Ovary (tissue), 10 donors: Measurements from ENCODE around the gene MTM1. TPM values are rescaled to one million over a fixed set of nuclear protein-coding genes. Genes with fewer than 3 reads are reported as not detected.

ENCODE experiments used
- DNase-seq, 5 donors: peaks; one replicate each; pipeline ENCODE4 v3.0.0-alpha.2; 2019 to 2020
- H3K27ac ChIP-seq, 2 donors: fragments of 200-600 bp; one replicate each; pipeline versions ENCODE4 v1.5.1 to v1.8.0; 2019 to 2022
- H3K27me3 ChIP-seq: fragments of 200-600 bp; one replicate; pipeline ENCODE4 v1.8.0; 2022
- H3K36me3 ChIP-seq: fragments of 200-600 bp; sonication (generic); one replicate; pipeline ENCODE4 v1.5.1; 2019
- H3K4me1 ChIP-seq: one replicate; pipeline ENCODE4 v1.8.1; 2013; ENCODE audit warnings: mild to moderate bottlenecking, moderate library complexity; ENCODE audit not compliant: insufficient read depth
- H3K4me3 ChIP-seq: fragments of 200-600 bp; sonication (generic); one replicate; pipeline ENCODE4 v1.5.1; 2017
- H3K9me3 ChIP-seq, 2 donors: fragments of 200-600 bp in 1 of 2; sonication (generic) in 1 of 2; one replicate each; pipeline versions ENCODE4 v1.5.1 to v1.8.1; 2013 to 2019; ENCODE audit warnings: mild to moderate bottlenecking in 1 of 2, moderate library complexity in 1 of 2
- EP300 ChIP-seq: sonication (generic); formaldehyde crosslinking; IDR thresholded peaks from one replicate; pipeline ENCODE4 v1.6.1; 2017; ENCODE audit warnings: antibody characterized with exemption
- POLR2A ChIP-seq: fragments of 450-650 bp; IDR thresholded peaks from one replicate; pipeline ENCODE4 v1.6.1; 2017; ENCODE audit warnings: antibody characterized with exemption, mild to moderate bottlenecking, moderate library complexity
- WGBS, 3 donors: extraction: QIAGEN DNeasy Blood & Tissue Kit in 1 of 3; methylation state at CpG; one replicate each; pipeline versions ENCODE4 v1.1.5 to v1.1.7; 2013 to 2017; 5-methylcytosine and 5-hydroxymethylcytosine counted together
- intact Hi-C, 4 donors: fragments of 100-400 bp; cut with DNase I; formaldehyde crosslinking; loops; one replicate each; pipeline versions ENCODE4 v1.11.0 to v1.15.1; 2022 to 2023
- long read RNA-seq, 3 donors: library from polyadenylated mRNA in 2 of 3; unstranded in 2 of 3; transcript quantifications; one replicate each; pipeline ENCODE4 v2.0.0 and lab custom pipeline, GENCODE V29; 2021 to 2026
- polyA plus RNA-seq, 2 donors: library from polyadenylated mRNA; stranded (reverse); fragments of 200-250 nt in 1 of 2; fragments of 350-450 nt in 1 of 2; fragmentation: Illumina TruSeq in 1 of 2; extraction: RNeasy Lipid Tissue Mini Kit (QIAGEN cat#74804) in 1 of 2; gene quantifications; one replicate each; pipeline ENCODE4 v1.2.3, GENCODE V29; 2013 to 2014
- total RNA-seq, 7 donors: library from RNA; depleted of rRNA in 2 of 7; stranded (reverse); fragments of >200 nt in 2 of 7; fragmentation: NEBNext Ultra II Directional in 3 of 7; extraction: Animal tissue kit (Norgen Biotek cat#: 25700) in 3 of 7; gene quantifications; one replicate each; pipeline versions ENCODE4 v1.1.0 to v1.2.4, GENCODE V29; 2016 to 2023
- TF ChIP-seq, protein P1 (sequence below), 3 donors: fragments of 450-650 bp in 2 of 3; fragments of 200-600 bp in 1 of 3; IDR thresholded peaks; one replicate each; pipeline versions ENCODE4 v1.5.1 to v1.8.0; 2016 to 2022; ENCODE audit warnings: antibody characterized with exemption in 3 of 3, mild to moderate bottlenecking in 1 of 3
- donor health status: DM: no; HTN: no; CAD: no; lungs with moderate emphysema.
- donor health status: DM: no; HTN: no; CAD: no.
- donor health status: Bipolar disorder and iron deficiency.
- donor health status: DM: yes; HTN: yes; CAD: no.
- donor health status: DM: no; HTN: no; CAD: no.
- donor health status: DM: yes; HTN: yes; CAD: no.

MTM1 gene
- total RNA-seq = 10 to 100 TPM; 13.4 to 28.3 (median 25.3) TPM
- 10 to 100 TPM in 1 of 2 donors, 1 to 10 TPM in 1; 8.8 to 13.5 TPM for polyA plus RNA-seq
- long read RNA-seq, donor 1, partial matches to known transcripts = 2 of 13 reads
- long read RNA-seq, donor 1, other reads (novel, unspliced or antisense) = 5 of 13 reads
- long read RNA-seq, donor 2, partial matches to known transcripts = 0 of 3 reads
- long read RNA-seq, donor 2, other reads (novel, unspliced or antisense) = 0 of 3 reads
- long read RNA-seq, donor 3, transcript MTM1-203 (15 exons, 3,593 nt) = major isoform, 29 of 39 reads
- long read RNA-seq, donor 3, partial matches to known transcripts = 1 of 39 reads
- long read RNA-seq, donor 3, other reads (novel, unspliced or antisense) = 9 of 39 reads

DNA sequence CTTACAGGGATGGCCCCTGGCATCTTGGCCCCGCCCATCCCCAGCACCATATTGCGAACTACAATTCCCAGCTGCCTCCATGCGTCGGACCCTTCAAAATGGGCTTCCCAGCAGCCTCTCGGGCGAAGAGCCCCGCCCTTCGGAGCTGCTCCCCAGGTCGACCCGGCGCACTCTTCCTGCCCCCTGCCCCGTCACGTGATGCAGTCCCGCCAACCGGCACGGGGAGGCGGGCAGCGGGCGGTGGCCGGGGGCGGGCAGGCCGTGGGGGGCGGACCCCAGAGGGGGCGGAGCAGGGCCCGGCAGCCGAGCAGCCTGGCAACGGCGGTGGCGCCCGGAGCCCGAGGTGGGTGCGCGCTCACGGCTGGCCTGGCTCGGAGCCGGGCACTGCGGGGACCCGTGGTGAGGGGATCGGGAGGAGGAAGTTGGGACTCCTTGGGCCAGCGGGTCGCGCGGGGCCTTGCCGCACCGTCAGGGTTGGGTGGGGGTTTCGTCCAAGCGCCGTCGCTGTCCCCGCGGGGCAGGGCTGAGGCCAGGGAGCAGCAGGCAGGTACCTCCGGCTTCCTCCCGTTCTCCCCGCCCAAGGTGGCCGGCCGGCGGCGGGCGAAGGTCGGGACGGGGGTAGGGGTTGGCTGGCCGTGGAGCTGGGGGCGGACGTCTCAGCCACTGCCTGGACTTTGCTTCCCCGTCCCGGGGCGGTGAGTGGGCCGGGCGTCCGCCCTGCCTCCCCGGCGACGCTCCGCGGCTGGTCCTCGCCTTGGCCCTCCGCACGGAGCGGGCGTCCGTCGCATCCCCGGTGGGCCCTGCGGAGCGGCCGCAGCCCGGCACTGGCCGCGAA, at the start of gene MTM1:
TSS of gene MTM1 (plus strand) at position 302 of the 835 bp plus-strand sequence. CDS start 23,994 bp downstream, outside the sequence.
- Histone ChIP-seq H3K27ac (peak within 1 kb of the TSS in 1 of 2 donors; percentile 36), H3K4me3 (peak within 1 kb of the TSS; percentile 57), H3K4me1 (peaks cover 3% of the 10 kb centered on the region), H3K27me3 (no peaks in the 10 kb centered on the region), H3K36me3 (no peaks in the 10 kb centered on the region), H3K9me3 (no peaks in the 10 kb centered on the region)
- peak; percentile 93 to 94 (median 93) for DNase-seq
- WGBS, 3 donors = 29 to 42% (median 31%) methylated on average over 51 to 89 of the region's 89 CpGs
- TF ChIP-seq, protein P1, sequence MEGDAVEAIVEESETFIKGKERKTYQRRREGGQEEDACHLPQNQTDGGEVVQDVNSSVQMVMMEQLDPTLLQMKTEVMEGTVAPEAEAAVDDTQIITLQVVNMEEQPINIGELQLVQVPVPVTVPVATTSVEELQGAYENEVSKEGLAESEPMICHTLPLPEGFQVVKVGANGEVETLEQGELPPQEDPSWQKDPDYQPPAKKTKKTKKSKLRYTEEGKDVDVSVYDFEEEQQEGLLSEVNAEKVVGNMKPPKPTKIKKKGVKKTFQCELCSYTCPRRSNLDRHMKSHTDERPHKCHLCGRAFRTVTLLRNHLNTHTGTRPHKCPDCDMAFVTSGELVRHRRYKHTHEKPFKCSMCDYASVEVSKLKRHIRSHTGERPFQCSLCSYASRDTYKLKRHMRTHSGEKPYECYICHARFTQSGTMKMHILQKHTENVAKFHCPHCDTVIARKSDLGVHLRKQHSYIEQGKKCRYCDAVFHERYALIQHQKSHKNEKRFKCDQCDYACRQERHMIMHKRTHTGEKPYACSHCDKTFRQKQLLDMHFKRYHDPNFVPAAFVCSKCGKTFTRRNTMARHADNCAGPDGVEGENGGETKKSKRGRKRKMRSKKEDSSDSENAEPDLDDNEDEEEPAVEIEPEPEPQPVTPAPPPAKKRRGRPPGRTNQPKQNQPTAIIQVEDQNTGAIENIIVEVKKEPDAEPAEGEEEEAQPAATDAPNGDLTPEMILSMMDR (IDR thresholded peaks at IDR 0.05) = no peak
- TF ChIP-seq POLR2A = peak; percentile 61
- intact Hi-C loops = loop anchor here in 1 of 4 donors (10.0 kb wide), 1 partner anchor 64 kb away; no protein-coding TSS in a partner anchor

DNA sequence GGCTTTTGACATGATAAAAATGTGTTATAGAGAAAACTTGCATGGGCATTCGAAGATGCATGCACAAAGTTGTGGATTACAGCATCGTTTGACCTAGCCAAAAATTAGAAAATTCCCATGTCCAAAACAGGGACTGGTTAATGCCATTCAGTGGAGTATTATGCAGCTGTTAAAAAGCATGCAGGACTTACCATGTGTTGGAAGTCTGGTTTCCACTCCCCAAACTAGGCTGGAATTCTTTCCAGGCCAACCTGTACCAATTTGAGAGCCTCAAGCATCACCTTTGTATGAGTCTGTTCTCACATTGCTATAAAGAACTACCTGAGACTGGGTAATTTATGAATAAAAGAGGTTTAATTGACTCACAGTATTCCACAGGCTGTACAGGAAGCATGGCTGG, 45.9 kb upstream of the MTM1 start:
- DNase-seq = no peak
- WGBS, 3 donors = 70 to 82% (median 75%) methylated on average over 2 of the region's 2 CpGs
- no peaks in the 10 kb centered on the region for H3K9me3 ChIP-seq
- no peaks in the 10 kb centered on the region for H3K36me3 ChIP-seq
- no peak overlapping the region for H3K27ac ChIP-seq
- no peaks in the 10 kb centered on the region for H3K27me3 ChIP-seq
- H3K4me3 ChIP-seq = no peak overlapping the region
- TF ChIP-seq POLR2A (no peak), EP300 (no peak)
- TF ChIP-seq, protein P1 (IDR thresholded peaks at IDR 0.05) = no peak
- intact Hi-C loops = no loop called here
- H3K4me1 ChIP-seq = peaks cover 6% of the 10 kb centered on the region

DNA sequence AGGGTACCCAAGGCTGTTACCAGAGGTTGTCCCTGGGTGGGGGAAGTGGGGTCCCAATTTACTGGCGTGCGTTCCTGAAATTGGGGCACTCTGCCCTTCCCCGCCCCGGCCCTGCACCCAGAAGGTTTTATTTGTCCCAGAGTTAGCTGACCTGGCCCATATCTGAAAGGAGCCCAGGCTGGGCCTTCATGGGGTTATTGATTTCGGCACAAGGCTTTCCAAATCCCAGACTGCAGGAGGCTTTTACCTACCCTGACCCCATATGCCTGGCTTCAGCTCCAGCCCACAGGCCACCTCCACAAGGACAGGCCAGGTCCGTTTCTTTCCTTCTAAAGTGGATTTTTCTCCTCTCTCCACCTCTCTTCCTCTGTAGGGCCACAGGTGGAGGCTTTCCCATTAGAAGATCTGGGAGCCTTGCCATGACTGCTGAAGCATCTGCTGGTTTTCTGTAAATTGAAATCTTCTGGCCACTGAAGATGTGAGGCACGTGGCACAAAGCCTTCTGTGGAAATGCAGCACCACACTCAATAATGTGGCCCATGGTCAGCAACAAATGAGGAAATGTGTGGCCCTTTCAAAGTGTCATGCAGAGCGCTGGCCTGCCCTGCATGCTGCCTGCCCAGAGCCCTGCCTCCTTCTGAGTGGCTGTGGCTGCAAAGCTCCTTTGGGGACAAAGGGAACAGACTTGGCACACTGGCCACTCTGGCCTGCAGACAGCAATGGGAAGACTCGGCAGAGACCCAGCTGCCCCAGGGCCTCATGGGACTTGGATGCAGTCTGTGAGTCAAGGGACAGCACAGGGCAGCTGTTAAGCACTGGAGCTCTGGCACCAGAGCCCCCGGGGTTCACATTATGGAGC, 43.1 kb upstream of the MTM1 start:
- WGBS, 3 donors = 70 to 74% (median 71%) methylated on average over 10 of the region's 10 CpGs
- Histone ChIP-seq H3K27ac (no peak overlapping the region), H3K9me3 (no peaks in the 10 kb centered on the region), H3K27me3 (no peaks in the 10 kb centered on the region), H3K36me3 (no peaks in the 10 kb centered on the region), H3K4me3 (no peak overlapping the region), H3K4me1 (peaks cover 3% of the 10 kb centered on the region)
- no peak for DNase-seq
- intact Hi-C loops = no loop called here
- TF ChIP-seq POLR2A (no peak), EP300 (no peak)
- TF ChIP-seq, protein P1 (IDR thresholded peaks at IDR 0.05) = no peak

DNA sequence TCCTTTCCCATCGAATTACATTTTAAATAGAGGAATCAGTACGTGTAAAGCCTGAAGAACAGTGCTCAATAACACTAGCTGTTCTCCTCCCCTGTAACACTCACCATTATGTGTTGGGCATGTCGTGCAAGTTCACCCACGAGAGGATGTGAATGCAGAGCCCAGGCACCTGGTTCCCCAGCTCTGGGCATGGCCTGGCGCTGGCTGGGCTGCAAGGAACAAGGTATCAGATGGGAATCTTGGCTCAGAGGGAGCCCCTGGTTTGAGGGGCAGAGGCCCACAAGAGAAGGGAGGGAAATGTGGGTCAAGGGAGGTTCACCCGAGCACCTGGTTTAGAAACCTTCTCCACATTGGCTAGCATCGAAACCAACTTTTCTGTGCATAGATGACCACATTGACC, 41.7 kb upstream of the MTM1 start:
- 67 to 79% (median 75%) methylated on average over 7 of the region's 7 CpGs for WGBS, 3 donors
- Histone ChIP-seq H3K9me3 (no peaks in the 10 kb centered on the region), H3K27me3 (no peaks in the 10 kb centered on the region), H3K4me3 (no peak overlapping the region), H3K36me3 (no peaks in the 10 kb centered on the region), H3K4me1 (peaks cover 3% of the 10 kb centered on the region), H3K27ac (no peak overlapping the region)
- DNase-seq = no peak
- TF ChIP-seq, protein P1 (IDR thresholded peaks at IDR 0.05) = no peak
- no peak for TF ChIP-seq POLR2A
- TF ChIP-seq EP300 = no peak
- intact Hi-C loops = no loop called here
